ENCODE measurements around the gene CRLF1. TPM values are rescaled to one million over a fixed set of nuclear protein-coding genes. Genes with fewer than 3 reads are reported as not detected.

CRLF1 gene
- total and polyA plus RNA-seq, 2 of the 8 experiments (the other 6 are each of a cell fraction or from before 2014, with no cell fraction given), result 7.2 to 10.3 TPM

DNA sequence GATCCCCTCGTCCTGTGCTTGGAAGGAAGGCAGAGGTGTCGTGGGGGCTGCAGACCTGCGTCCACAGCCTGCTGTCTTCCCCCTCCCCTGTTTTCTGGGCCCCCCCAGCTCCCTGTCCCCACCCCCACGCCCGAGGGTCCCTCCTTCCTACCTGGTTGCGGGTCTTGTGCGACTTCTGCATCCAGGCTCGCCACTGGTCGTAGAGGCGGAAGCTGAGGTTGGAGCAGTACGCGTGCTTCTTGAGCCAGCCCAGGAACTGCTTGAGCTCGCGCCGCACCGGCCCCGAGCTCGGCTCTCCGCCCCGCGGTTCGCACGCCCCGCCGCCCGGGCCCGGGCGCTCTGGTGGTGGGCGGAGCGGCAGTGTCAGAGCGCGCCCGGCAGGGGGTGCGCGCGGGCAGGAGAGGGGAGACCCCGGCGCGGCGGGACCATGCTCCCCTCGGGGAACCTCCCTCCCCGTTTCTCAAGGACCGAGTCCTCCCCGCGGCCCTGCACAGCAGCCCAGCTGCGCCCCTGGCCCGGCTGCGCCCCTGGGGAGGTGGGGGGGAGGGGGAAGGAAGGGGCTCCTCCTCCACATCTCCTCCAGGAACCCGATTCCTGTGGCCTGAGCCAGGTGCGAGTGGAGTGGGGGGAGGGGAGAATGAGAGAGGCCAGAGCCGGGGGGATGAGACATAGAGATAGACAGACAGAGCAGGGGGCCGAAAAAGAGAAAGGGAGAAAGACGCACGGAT, 12.3 kb downstream of the CRLF1 start:
- no peak overlapping the region for H3K9ac ChIP-seq (replicated peaks in 1 of 4; ENCODE audit: extremely low read depth in 1 of 4, low read depth in 3 of 4, low read length in 3 of 4)
- ChIA-PET POLR2A (ENCODE audit: partially characterized antibody) (interaction anchor here (0.7 to 10.3 kb wide), 13 partner anchors 10 to 165 kb away, joined by 3 to 112 read pairs (median 6); partner anchors contain the start of genes ELL, KXD1, TMEM59L and UBA52), CTCF (ENCODE audit: partially characterized antibody) (interaction anchor here (0.6 to 12.5 kb wide), 24 partner anchors 10 to 253 kb away, joined by 3 to 139 read pairs (median 4); partner anchors contain the start of genes FKBP8 and UBA52)
- H2BK120ac ChIP-seq (replicated peaks; ENCODE audit: low read depth, low read length), result no peak overlapping the region
- H2BK5ac ChIP-seq (ENCODE audit: low read depth, low read length), result peak overlapping the region; percentile 46; the same call in 1 of the 2 replicates
- no peak overlapping the region for H2AFZ ChIP-seq (ENCODE audit: low read length)
- no peaks in the 10 kb centered on the region for H3K36me3 ChIP-seq (ENCODE audit: control insufficient read depth in 2 of 4, insufficient read depth in 4 of 4, low read length in 3 of 4)
- peak overlapping the region; percentile 72 to 74 for H3K4me2 ChIP-seq (ENCODE audit: insufficient read depth in 1 of 2, low read depth in 2 of 2, low read length in 2 of 2)
- peak overlapping the region; percentile 24; the same call in 1 of the 2 replicates for H3K27ac ChIP-seq (ENCODE audit: low read depth, low read length)
- H3K9me3 ChIP-seq (ENCODE audit: insufficient read depth in 2 of 2, low read depth in 1 of 2, low read length in 1 of 2), result no peaks in the 10 kb centered on the region
- H4K20me1 ChIP-seq (replicated peaks in 1 of 2; ENCODE audit: control insufficient read depth in 1 of 2, insufficient read depth in 2 of 2, low read length in 2 of 2), result peaks cover 0 to 3% of the 10 kb centered on the region in 2 experiments
- peaks cover 11% of the 10 kb centered on the region for H3K23me2 ChIP-seq (ENCODE audit: low read depth, low read length)
- H4K5ac ChIP-seq (ENCODE audit: insufficient read length, low read depth, low read length), result peak overlapping the region; percentile 73
- 3% methylated on average over 33 of the region's 54 CpGs; no CpG with 5 or more reads in 1 of the 2 experiments for WGBS, 2 experiments (ENCODE audit: extremely low coverage in 1 of 2, insufficient coverage in 1 of 2, insufficient read length in 1 of 2, insufficient replicate concordance in 2 of 2, low coverage in 1 of 2, low lambda C conversion rate in 2 of 2, missing lambda C conversion rate in 1 of 2)
- peak overlapping the region; percentile 30 to 66 (median 36) for H3K4me3 ChIP-seq (ENCODE audit: extremely low read depth in 1 of 4, insufficient read depth in 2 of 4, low read depth in 3 of 4, low read length in 4 of 4)
- H3K14ac ChIP-seq (ENCODE audit: insufficient read length), result no peak overlapping the region
- H3K18ac ChIP-seq (ENCODE audit: extremely low read depth, low read length), result peak overlapping the region; percentile 95
- peaks cover 0 to 6% (median 3%) of the 10 kb centered on the region in 4 experiments; a peak in 5 of 7 replicates for H3K27me3 ChIP-seq (replicated peaks in 1 of 4; ENCODE audit: control insufficient read depth in 3 of 4, extremely low read depth in 1 of 4, insufficient read depth in 3 of 4, low read length in 3 of 4)
- peak overlapping the region; percentile 51; the same call in 1 of the 2 replicates for H2BK20ac ChIP-seq (ENCODE audit: low read length)
- peak overlapping the region; percentile 74 for H3K56ac ChIP-seq (replicated peaks; ENCODE audit: insufficient read length, low read depth, low read length)
- no peak overlapping the region for H2BK15ac ChIP-seq (ENCODE audit: low read length)
- peak overlapping the region; percentile 80; the same call in 1 of the 2 replicates for H2BK12ac ChIP-seq (ENCODE audit: low read depth, low read length)
- H3K4ac ChIP-seq (replicated peaks; ENCODE audit: insufficient read length, low read depth, low read length), result peak overlapping the region; percentile 63
- H3K79me1 ChIP-seq (ENCODE audit: low read depth, low read length), result no peaks in the 10 kb centered on the region
- DNase-seq (ENCODE audit: low read depth in 1 of 2, low spot score in 2 of 2) (peak in 1 of 2 experiments; percentile 90), FAIRE-seq (no peak)
- no peaks in the 10 kb centered on the region for H3K79me2 ChIP-seq (ENCODE audit: control insufficient read depth in 1 of 2, insufficient read depth in 2 of 2, low read length in 2 of 2)
- 0 out of 2 replicates have a peak overlapping the region, but pooled peaks have one; percentile 34 for H2AK5ac ChIP-seq (ENCODE audit: low read depth, low read length)
- H3K23ac ChIP-seq (ENCODE audit: insufficient read length), result no peak overlapping the region
- H3K4me1 ChIP-seq (replicated peaks in 1 of 4; ENCODE audit: control insufficient read depth in 3 of 4, insufficient read depth in 4 of 4, low read length in 3 of 4), result peaks cover 2 to 38% (median 28%) of the 10 kb centered on the region in 4 experiments
- peak overlapping the region; percentile 66 for H4K91ac ChIP-seq (replicated peaks; ENCODE audit: insufficient read length, low read length)
- H4K8ac ChIP-seq (ENCODE audit: extremely low read depth, insufficient read depth, low read length), result no peak overlapping the region
- TF ChIP-seq ZNF274 (IDR thresholded peaks at IDR 0.05; ENCODE audit: borderline replicate concordance, extremely low read depth, low read length) (no peak), CEBPB (IDR thresholded peaks at IDR 0.05; ENCODE audit: low read depth, low read length) (no peak), E2F6 (IDR thresholded peaks at IDR 0.05) (peak; percentile 23; the same call in 1 of the 2 replicates), NRF1 (IDR thresholded peaks at IDR 0.05; ENCODE audit: low read depth, low read length) (no peak), POLR2A (IDR thresholded peaks at IDR 0.05; ENCODE audit: control extremely low read depth in 1 of 2, low read depth in 2 of 2, low read length in 2 of 2) (peak in 1 of 2 experiments; percentile 62; a peak in 1 of 3 replicates), RXRA (IDR thresholded peaks at IDR 0.05; ENCODE audit: insufficient read depth, low read depth, low read length) (no peak), EGR1 (IDR thresholded peaks at IDR 0.05; ENCODE audit: borderline replicate concordance, low read depth, low read length) (peak; percentile 56; the same call in 1 of the 2 replicates)
- TF ChIP-seq, protein P1, sequence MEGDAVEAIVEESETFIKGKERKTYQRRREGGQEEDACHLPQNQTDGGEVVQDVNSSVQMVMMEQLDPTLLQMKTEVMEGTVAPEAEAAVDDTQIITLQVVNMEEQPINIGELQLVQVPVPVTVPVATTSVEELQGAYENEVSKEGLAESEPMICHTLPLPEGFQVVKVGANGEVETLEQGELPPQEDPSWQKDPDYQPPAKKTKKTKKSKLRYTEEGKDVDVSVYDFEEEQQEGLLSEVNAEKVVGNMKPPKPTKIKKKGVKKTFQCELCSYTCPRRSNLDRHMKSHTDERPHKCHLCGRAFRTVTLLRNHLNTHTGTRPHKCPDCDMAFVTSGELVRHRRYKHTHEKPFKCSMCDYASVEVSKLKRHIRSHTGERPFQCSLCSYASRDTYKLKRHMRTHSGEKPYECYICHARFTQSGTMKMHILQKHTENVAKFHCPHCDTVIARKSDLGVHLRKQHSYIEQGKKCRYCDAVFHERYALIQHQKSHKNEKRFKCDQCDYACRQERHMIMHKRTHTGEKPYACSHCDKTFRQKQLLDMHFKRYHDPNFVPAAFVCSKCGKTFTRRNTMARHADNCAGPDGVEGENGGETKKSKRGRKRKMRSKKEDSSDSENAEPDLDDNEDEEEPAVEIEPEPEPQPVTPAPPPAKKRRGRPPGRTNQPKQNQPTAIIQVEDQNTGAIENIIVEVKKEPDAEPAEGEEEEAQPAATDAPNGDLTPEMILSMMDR (IDR thresholded peaks at IDR 0.05; ENCODE audit: control extremely low read depth in 1 of 3, insufficient read depth in 1 of 3, low read depth in 1 of 3, low read length in 3 of 3), result peak; percentile 63 to 83 (median 66)

All from H1 (cell line).